ENCODE results near the gene DENND1A.
"Not testable (repeated sequence)": the region's sequence is repeated elsewhere in the genome, so short reads cannot be mapped to it uniquely, and the experiment has no call there.

DENND1A gene

GRCh38 chr9:123894822-123895221 lies 35.1 kb downstream of the DENND1A start:
- H3K4me3 Mint-ChIP-seq = no peak overlapping the region
- TF ChIP-seq, protein P1, sequence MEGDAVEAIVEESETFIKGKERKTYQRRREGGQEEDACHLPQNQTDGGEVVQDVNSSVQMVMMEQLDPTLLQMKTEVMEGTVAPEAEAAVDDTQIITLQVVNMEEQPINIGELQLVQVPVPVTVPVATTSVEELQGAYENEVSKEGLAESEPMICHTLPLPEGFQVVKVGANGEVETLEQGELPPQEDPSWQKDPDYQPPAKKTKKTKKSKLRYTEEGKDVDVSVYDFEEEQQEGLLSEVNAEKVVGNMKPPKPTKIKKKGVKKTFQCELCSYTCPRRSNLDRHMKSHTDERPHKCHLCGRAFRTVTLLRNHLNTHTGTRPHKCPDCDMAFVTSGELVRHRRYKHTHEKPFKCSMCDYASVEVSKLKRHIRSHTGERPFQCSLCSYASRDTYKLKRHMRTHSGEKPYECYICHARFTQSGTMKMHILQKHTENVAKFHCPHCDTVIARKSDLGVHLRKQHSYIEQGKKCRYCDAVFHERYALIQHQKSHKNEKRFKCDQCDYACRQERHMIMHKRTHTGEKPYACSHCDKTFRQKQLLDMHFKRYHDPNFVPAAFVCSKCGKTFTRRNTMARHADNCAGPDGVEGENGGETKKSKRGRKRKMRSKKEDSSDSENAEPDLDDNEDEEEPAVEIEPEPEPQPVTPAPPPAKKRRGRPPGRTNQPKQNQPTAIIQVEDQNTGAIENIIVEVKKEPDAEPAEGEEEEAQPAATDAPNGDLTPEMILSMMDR (IDR thresholded peaks at IDR 0.05) = no peak
- H3K27ac Mint-ChIP-seq = no peak overlapping the region
- no peaks in the 10 kb centered on the region for H3K27me3 Mint-ChIP-seq (ENCODE audit: low read depth, poor library complexity)
- H3K36me3 Mint-ChIP-seq (ENCODE audit: low read depth) = peaks cover 11% of the 10 kb centered on the region
- no peak for DNase-seq
- H3K9me3 Mint-ChIP-seq = no peaks in the 10 kb centered on the region
- H3K4me1 Mint-ChIP-seq = no peaks in the 10 kb centered on the region

- Mint-ChIP-seq H3K4me3 (no peak overlapping the region), H3K4me1 (no peaks in the 10 kb centered on the region), H3K36me3 (ENCODE audit: low read depth) (peaks cover 17% of the 10 kb centered on the region), H3K27me3 (ENCODE audit: low read depth, poor library complexity) (no peaks in the 10 kb centered on the region), H3K9me3 (peaks cover 5% of the 10 kb centered on the region), H3K27ac (no peak overlapping the region)
- no peak for DNase-seq
- TF ChIP-seq, protein P1 (IDR thresholded peaks at IDR 0.05) = no peak
Observed at GRCh38 chr9:123893831-123894460, 36.0 kb downstream of the DENND1A start.

GRCh38 chr9:123893115-123893514 lies 36.8 kb downstream of the DENND1A start:
- no peaks in the 10 kb centered on the region for H3K27me3 Mint-ChIP-seq (ENCODE audit: low read depth, poor library complexity)
- peaks cover 13% of the 10 kb centered on the region for H3K9me3 Mint-ChIP-seq
- H3K4me1 Mint-ChIP-seq = no peaks in the 10 kb centered on the region
- TF ChIP-seq, protein P1 (IDR thresholded peaks at IDR 0.05) = no peak
- DNase-seq = no peak
- H3K27ac Mint-ChIP-seq = no peak overlapping the region
- no peak overlapping the region for H3K4me3 Mint-ChIP-seq
- H3K36me3 Mint-ChIP-seq (ENCODE audit: low read depth) = peaks cover 25% of the 10 kb centered on the region

DNA sequence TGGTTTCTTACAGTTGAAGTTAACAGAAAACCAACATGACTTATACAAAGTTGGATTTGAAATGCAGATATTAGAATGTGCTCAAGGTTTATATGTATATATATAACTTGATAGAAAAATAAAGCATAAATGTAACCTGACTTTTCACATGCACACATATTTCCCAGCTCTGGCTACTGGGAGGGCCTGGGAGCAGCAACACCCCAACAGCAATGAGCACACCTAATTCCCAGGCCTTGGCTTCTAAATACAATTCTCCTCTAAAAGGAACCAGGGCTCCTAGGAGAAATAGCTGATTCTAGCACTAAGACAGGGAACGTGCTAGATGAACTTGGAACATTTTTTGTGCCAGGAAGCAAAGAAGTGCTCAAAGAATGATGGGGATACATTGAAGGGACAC lies 42.1 kb downstream of the DENND1A start:
- Mint-ChIP-seq H3K36me3 (ENCODE audit: low read depth) (peaks cover 41% of the 10 kb centered on the region), H3K27ac (no peak overlapping the region)

GRCh38 chr9:123885834-123886233 lies 44.1 kb downstream of the DENND1A start:
- not testable (repeated sequence) for H3K27ac Mint-ChIP-seq; H3K4me3 Mint-ChIP-seq; H3K27me3 Mint-ChIP-seq (ENCODE audit: low read depth, poor library complexity); H3K4me1 Mint-ChIP-seq; DNase-seq
- peaks cover 38% of the 10 kb centered on the region for H3K36me3 Mint-ChIP-seq (ENCODE audit: low read depth)
- H3K9me3 Mint-ChIP-seq = peaks cover 27% of the 10 kb centered on the region

More for the DNA sequence above, 42.1 kb downstream of the DENND1A start:
- Mint-ChIP-seq H3K4me1 (no peaks in the 10 kb centered on the region), H3K9me3 (peaks cover 27% of the 10 kb centered on the region), H3K4me3 (no peak overlapping the region), H3K27me3 (ENCODE audit: low read depth, poor library complexity) (peaks cover 3% of the 10 kb centered on the region)
- TF ChIP-seq, protein P1 (IDR thresholded peaks at IDR 0.05) = no peak
- no peak for DNase-seq

- TF ChIP-seq, protein P1 (IDR thresholded peaks at IDR 0.05) = no peak
- Mint-ChIP-seq H3K4me1 (no peaks in the 10 kb centered on the region), H3K27me3 (ENCODE audit: low read depth, poor library complexity) (peaks cover 3% of the 10 kb centered on the region), H3K4me3 (no peak overlapping the region), H3K9me3 (peaks cover 19% of the 10 kb centered on the region), H3K36me3 (ENCODE audit: low read depth) (peaks cover 25% of the 10 kb centered on the region), H3K27ac (no peak overlapping the region)
- no peak for DNase-seq
Observed at GRCh38 chr9:123883634-123884033, 46.3 kb downstream of the DENND1A start.
